H1 (cell line): ENCODE data around the gene LRRC45. TPM values are rescaled to one million over a fixed set of nuclear protein-coding genes. Genes with fewer than 3 reads are reported as not detected.
"Not testable (repeated sequence)": the region's sequence is repeated elsewhere in the genome, so short reads cannot be mapped to it uniquely, and the experiment has no call there.

Experiments
- CTCF ChIA-PET: fragments of 300-600 bp; sonication (Branson Sonifier 250); formaldehyde crosslinking; loops from one replicate; lab custom pipeline; 2021; ENCODE audit not compliant: partially characterized antibody; lab: Charles Lee
- POLR2A ChIA-PET: fragments of 300-600 bp; sonication (Branson Sonifier 250); formaldehyde crosslinking; loops from one replicate; lab custom pipeline; 2021; ENCODE audit warnings: inconsistent platforms; ENCODE audit not compliant: partially characterized antibody; lab: Charles Lee
- DNase-seq, 2 experiments: peaks; one replicate each; pipeline versions ENCODE4 v3.0.0 to v3.0.0-alpha.2; 2010 to 2022; ENCODE audit warnings: low spot score in 2 of 2, low read depth in 1 of 2, mixed read lengths in 1 of 2
- FAIRE-seq: peaks from 2 replicates; lab custom pipeline; 2011; peaks lifted over from hg19 to GRCh38; lab: Jason Lieb, UNC
- H2AFZ ChIP-seq: 2 replicates; pipeline ENCODE4 v1.8.1; 2012; ENCODE audit warnings: low read length, inconsistent platforms
- H2AK5ac ChIP-seq: 2 replicates; pipeline ENCODE4 v1.6.1; 2013; ENCODE audit warnings: low read depth, low read length
- H2BK120ac ChIP-seq: replicated peaks from 2 replicates; pipeline ENCODE3; 2013; ENCODE audit warnings: low read depth, low read length, inconsistent platforms
- H2BK12ac ChIP-seq: 2 replicates; pipeline ENCODE4 v1.6.1; 2013; ENCODE audit warnings: low read depth, low read length
- H2BK15ac ChIP-seq: 2 replicates; pipeline ENCODE4 v1.6.1; 2013; ENCODE audit warnings: low read length
- H2BK20ac ChIP-seq: 2 replicates; pipeline ENCODE4 v1.6.1; 2013; ENCODE audit warnings: low read length
- H2BK5ac ChIP-seq: 2 replicates; pipeline ENCODE4 v1.6.1; 2013; ENCODE audit warnings: low read depth, low read length
- H3K14ac ChIP-seq: 2 replicates; pipeline ENCODE4 v1.6.1; 2013; ENCODE audit warnings: inconsistent platforms; ENCODE audit not compliant: insufficient read length
- H3K18ac ChIP-seq: 2 replicates; pipeline ENCODE4 v1.6.1; 2013; ENCODE audit warnings: low read length; ENCODE audit errors: extremely low read depth
- H3K23ac ChIP-seq: 2 replicates; pipeline ENCODE4 v1.6.1; 2013; ENCODE audit warnings: inconsistent platforms; ENCODE audit not compliant: insufficient read length
- H3K23me2 ChIP-seq: 2 replicates; pipeline ENCODE4 v1.6.1; 2013; ENCODE audit warnings: low read depth, low read length
- H3K27ac ChIP-seq: 2 replicates; pipeline ENCODE4 v1.6.1; 2011; ENCODE audit warnings: low read depth, low read length, inconsistent platforms
- H3K27me3 ChIP-seq, 4 experiments: replicated peaks in 1 of 4; 1 replicate in 1 of 4; 2 replicates in 3 of 4; pipeline versions ENCODE4 v1.6.1 to v1.8.1; 2011 to 2013; ENCODE audit warnings: low read length in 3 of 4, mild to moderate bottlenecking in 3 of 4, inconsistent platforms in 2 of 4, mixed read lengths in 2 of 4, moderate library complexity in 1 of 4; ENCODE audit not compliant: control insufficient read depth in 3 of 4, insufficient read depth in 3 of 4; ENCODE audit errors: extremely low read depth in 1 of 4
- H3K36me3 ChIP-seq, 4 experiments: 2 replicates each; pipeline versions ENCODE4 v1.6.1 to v1.8.1; 2011 to 2013; ENCODE audit warnings: mild to moderate bottlenecking in 4 of 4, low read length in 3 of 4, moderate library complexity in 2 of 4, control low read depth in 1 of 4, inconsistent platforms in 1 of 4; ENCODE audit not compliant: insufficient read depth in 4 of 4, control insufficient read depth in 2 of 4
- H3K4ac ChIP-seq: replicated peaks from 2 replicates; pipeline ENCODE3; 2013; ENCODE audit warnings: low read length, low read depth, mixed read lengths, inconsistent platforms; ENCODE audit not compliant: insufficient read length
- H3K4me1 ChIP-seq, 4 experiments: replicated peaks in 1 of 4; 1 replicate in 1 of 4; 2 replicates in 3 of 4; pipeline versions ENCODE4 v1.6.1 to v1.8.1; 2011 to 2013; ENCODE audit warnings: low read length in 3 of 4, inconsistent platforms in 2 of 4, mixed read lengths in 1 of 4; ENCODE audit not compliant: insufficient read depth in 4 of 4, control insufficient read depth in 3 of 4
- H3K4me2 ChIP-seq, 2 experiments: 2 replicates each; pipeline versions ENCODE4 v1.6.1 to v1.8.1; 2011 to 2013; ENCODE audit warnings: low read depth in 2 of 2, low read length in 2 of 2, control low read depth in 1 of 2, inconsistent platforms in 1 of 2, mild to moderate bottlenecking in 1 of 2; ENCODE audit not compliant: insufficient read depth in 1 of 2
- H3K4me3 ChIP-seq, 4 experiments: fragments of 200-600, 300-600 bp in 1 of 4; sonication (generic), shearing (Covaris generic), sonication (Bioruptor Twin) in 1 of 4; 2 replicates each; pipeline versions ENCODE4 v1.5.1 to v1.8.1; 2011 to 2016; ENCODE audit warnings: low read length in 4 of 4, low read depth in 3 of 4, control low read depth in 2 of 4, inconsistent platforms in 2 of 4, mild to moderate bottlenecking in 2 of 4, mixed read lengths in 1 of 4, moderate library complexity in 1 of 4; ENCODE audit not compliant: insufficient read depth in 2 of 4; ENCODE audit errors: extremely low read depth in 1 of 4
- H3K56ac ChIP-seq: replicated peaks from 2 replicates; pipeline ENCODE3; 2013; ENCODE audit warnings: low read depth, mild to moderate bottlenecking, mixed read lengths, low read length, inconsistent platforms; ENCODE audit not compliant: insufficient read length
- H3K79me1 ChIP-seq: 2 replicates; pipeline ENCODE4 v1.6.1; 2013; ENCODE audit warnings: low read depth, low read length, control low read depth
- H3K79me2 ChIP-seq, 2 experiments: 2 replicates each; pipeline versions ENCODE4 v1.6.1 to v1.8.1; 2012 to 2013; ENCODE audit warnings: low read length in 2 of 2, mild to moderate bottlenecking in 2 of 2, inconsistent platforms in 1 of 2; ENCODE audit not compliant: insufficient read depth in 2 of 2, control insufficient read depth in 1 of 2
- H3K9ac ChIP-seq, 4 experiments: replicated peaks in 1 of 4; 1 replicate in 1 of 4; 2 replicates in 3 of 4; pipeline versions ENCODE4 v1.6.1 to v1.8.1; 2011 to 2013; ENCODE audit warnings: low read depth in 3 of 4, low read length in 3 of 4, control low read depth in 2 of 4, mild to moderate bottlenecking in 2 of 4, moderate library complexity in 2 of 4, inconsistent platforms in 1 of 4; ENCODE audit errors: extremely low read depth in 1 of 4
- H3K9me3 ChIP-seq, 2 experiments: 2 replicates each; pipeline versions ENCODE4 v1.6.1 to v1.8.1; 2012 to 2013; ENCODE audit warnings: mild to moderate bottlenecking in 2 of 2, moderate library complexity in 2 of 2, control low read depth in 1 of 2, inconsistent platforms in 1 of 2, low read depth in 1 of 2, low read length in 1 of 2, mixed read lengths in 1 of 2; ENCODE audit not compliant: insufficient read depth in 2 of 2
- H4K20me1 ChIP-seq, 2 experiments: replicated peaks in 1 of 2; 2 replicates each; pipeline versions ENCODE3 to v1.8.1; 2011 to 2013; ENCODE audit warnings: inconsistent platforms in 2 of 2, low read length in 2 of 2, mild to moderate bottlenecking in 1 of 2; ENCODE audit not compliant: insufficient read depth in 2 of 2, control insufficient read depth in 1 of 2
- H4K5ac ChIP-seq: 2 replicates; pipeline ENCODE4 v1.6.1; 2013; ENCODE audit warnings: low read length, low read depth, mixed read lengths, inconsistent platforms; ENCODE audit not compliant: insufficient read length
- H4K8ac ChIP-seq: 2 replicates; pipeline ENCODE4 v1.8.0; 2013; ENCODE audit warnings: mild to moderate bottlenecking, moderate library complexity, low read length, inconsistent platforms; ENCODE audit not compliant: insufficient read depth; ENCODE audit errors: extremely low read depth
- H4K91ac ChIP-seq: replicated peaks from 2 replicates; pipeline ENCODE3; 2013; ENCODE audit warnings: low read length, mixed read lengths, inconsistent platforms; ENCODE audit not compliant: insufficient read length
- WGBS, 2 experiments: shearing (Covaris generic) in 1 of 2; methylation state at CpG; one replicate each; pipeline versions ENCODE4 v1.1.6 to v1.1.7; 2013 to 2015; ENCODE audit warnings: low lambda C conversion rate in 2 of 2, mixed read lengths in 2 of 2, inconsistent platforms in 1 of 2, low coverage in 1 of 2, missing lambda C conversion rate in 1 of 2; ENCODE audit not compliant: insufficient replicate concordance in 2 of 2, insufficient coverage in 1 of 2, insufficient read length in 1 of 2; ENCODE audit errors: extremely low coverage in 1 of 2, missing lambda C conversion rate in 1 of 2; 5-methylcytosine and 5-hydroxymethylcytosine counted together
- polyA plus RNA-seq, 7 experiments: library from polyadenylated mRNA; depleted of rRNA in 3 of 7; stranded (reverse) in 5 of 7; unstranded in 2 of 7; fragments of >200 nt in 5 of 7; fragments of 200-250 nt in 2 of 7; gene quantifications; 1 replicate in 5 of 7; 2 replicates in 1 of 7; 4 replicates in 1 of 7; pipeline versions ENCODE4 v1.2.1 to v1.2.3, GENCODE V29; 2011 to 2013; ENCODE audit warnings: missing spikeins in 2 of 7, mixed read lengths in 2 of 7
- total RNA-seq: library from RNA; stranded (reverse); fragmentation: NEBNext Ultra II Directional; extraction: Animal tissue kit (Norgen Biotek cat#: 25700); gene quantifications from 2 replicates; pipeline ENCODE4 v1.2.1, GENCODE V29; 2021

The LRRC45 gene
- total and polyA plus RNA-seq, 2 of the 8 experiments (the other 6 are each of a cell fraction or from before 2014, with no cell fraction given): 11.5 to 29.0 TPM

GRCh38 chr17:81981511-81981910 lies 41.6 kb upstream of the LRRC45 start:
- DNase-seq, H3K79me1 ChIP-seq, H3K9me3 ChIP-seq, H4K5ac ChIP-seq, H3K9ac ChIP-seq, FAIRE-seq, H3K4ac ChIP-seq, H3K4me2 ChIP-seq, H3K27ac ChIP-seq, H2BK120ac ChIP-seq, H2BK15ac ChIP-seq, H3K23ac ChIP-seq, H4K8ac ChIP-seq, H3K79me2 ChIP-seq, H2AFZ ChIP-seq, H3K4me1 ChIP-seq, H3K56ac ChIP-seq, H3K14ac ChIP-seq, H2BK5ac ChIP-seq, H2BK12ac ChIP-seq, H3K18ac ChIP-seq, H4K20me1 ChIP-seq, H4K91ac ChIP-seq, H2AK5ac ChIP-seq, H3K4me3 ChIP-seq, H3K27me3 ChIP-seq, H2BK20ac ChIP-seq: not testable (repeated sequence)
- WGBS, 2 experiments: 98% methylated on average over 12 of the region's 12 CpGs; no CpG with 5 or more reads in 1 of the 2 experiments
- POLR2A ChIA-PET: interaction anchor here (0.9 to 1.7 kb wide), 4 partner anchors 10 to 73 kb away, joined by 3 to 5 read pairs (median 4); no protein-coding TSS in a partner anchor
- CTCF ChIA-PET: interaction anchor here (0.6 to 1.1 kb wide), 2 partner anchors 57 to 112 kb away, joined by 3 to 4 read pairs; no protein-coding TSS in a partner anchor
- peaks cover 2 to 21% (median 14%) of the 10 kb centered on the region in 4 experiments; a peak in 5 of 8 replicates for H3K36me3 ChIP-seq
- peaks cover 11% of the 10 kb centered on the region; the same call in 1 of the 2 replicates for H3K23me2 ChIP-seq
